Activated CD4-positive, alpha-beta T cell treated with anti-CD3 and anti-CD28 coated beads, Interleukin-2, amount 50 U/mL, for 48 hours (primary cell): ENCODE data around the gene TAS2R19.
"Not testable (repeated sequence)": the region's sequence is repeated elsewhere in the genome, so short reads cannot be mapped to it uniquely, and the experiment has no call there.

ENCODE experiments used
- DNase-seq, 2 experiments: peaks; one replicate each; pipeline ENCODE4 v3.0.0-alpha.2; 2020

TAS2R19 gene, protein sequence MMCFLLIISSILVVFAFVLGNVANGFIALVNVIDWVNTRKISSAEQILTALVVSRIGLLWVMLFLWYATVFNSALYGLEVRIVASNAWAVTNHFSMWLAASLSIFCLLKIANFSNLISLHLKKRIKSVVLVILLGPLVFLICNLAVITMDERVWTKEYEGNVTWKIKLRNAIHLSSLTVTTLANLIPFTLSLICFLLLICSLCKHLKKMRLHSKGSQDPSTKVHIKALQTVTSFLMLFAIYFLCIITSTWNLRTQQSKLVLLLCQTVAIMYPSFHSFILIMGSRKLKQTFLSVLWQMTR

DNA sequence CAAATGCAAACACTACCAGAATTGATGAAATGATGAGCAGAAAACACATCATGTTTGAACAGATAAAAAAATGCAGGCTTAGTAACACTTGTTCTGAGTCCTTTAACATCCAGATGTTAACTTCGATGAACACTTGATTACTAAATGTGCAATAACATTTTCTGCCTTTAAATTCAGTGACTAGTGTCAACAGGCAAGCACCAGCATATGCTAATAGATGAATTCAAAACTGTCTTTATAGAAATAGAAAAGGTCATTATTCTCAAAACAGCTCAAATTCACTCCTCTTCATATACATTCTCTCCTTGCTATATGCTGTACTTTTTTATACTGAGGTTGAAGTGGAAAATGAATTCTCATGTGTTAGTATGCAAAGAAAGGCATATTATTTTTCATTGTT lies at the start of gene TAS2R19:
TSS of gene TAS2R19 (minus strand) at position 101 of the 400 bp plus-strand sequence. CDS start at position 52, 49 bp downstream.
- DNase-seq = no peak

- no peak for DNase-seq
These were observed 49.0 kb upstream of the TAS2R19 start for GRCh38 chr12:11071414-11071813.

- DNase-seq = no peak
These were observed 48.6 kb upstream of the TAS2R19 start for GRCh38 chr12:11070999-11071398.

- no peak for DNase-seq
These were observed 47.5 kb upstream of the TAS2R19 start for GRCh38 chr12:11069854-11070365.

DNA sequence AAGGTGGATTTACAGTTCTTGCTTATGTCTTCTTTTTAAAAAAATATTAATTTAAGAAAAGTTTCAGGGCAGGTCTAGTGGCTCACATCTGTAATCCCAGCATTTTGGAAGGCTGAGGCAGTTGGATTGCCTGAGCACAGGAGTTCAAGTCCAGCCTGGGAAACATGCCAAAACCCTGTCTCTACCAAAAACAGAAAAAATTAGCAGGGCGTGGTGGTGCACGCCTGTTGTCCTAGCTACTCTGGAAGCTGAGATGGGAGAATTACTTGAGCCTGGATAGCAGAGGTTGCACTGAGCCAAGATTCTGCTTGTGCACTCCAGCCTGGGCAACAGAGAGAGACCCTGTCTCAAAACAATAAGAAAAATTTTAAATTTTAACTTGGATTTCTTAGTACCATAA lies 45.1 kb upstream of the TAS2R19 start:
- DNase-seq = no peak

DNA sequence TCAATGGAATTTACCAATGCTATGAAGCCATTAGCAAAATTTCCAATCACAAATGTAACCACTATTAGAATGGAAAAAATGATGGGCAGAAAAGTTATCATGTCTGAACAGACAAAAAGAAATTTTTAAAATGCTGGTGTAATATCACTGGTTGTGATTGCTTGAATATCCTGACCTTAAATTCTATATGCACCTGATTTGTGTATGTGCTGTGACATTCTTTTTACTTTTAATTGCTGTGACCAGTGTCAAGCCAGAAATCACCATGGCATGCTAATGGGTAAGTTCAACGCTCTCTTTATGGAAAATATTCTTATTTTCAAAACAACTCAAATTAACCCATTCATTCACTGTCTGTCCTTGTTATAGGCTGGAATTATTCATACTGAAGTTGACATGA lies 39.8 kb upstream of the TAS2R19 start, which contains the start of gene TAS2R46:
TSS of gene TAS2R46 (minus strand) at position 101 of the 400 bp plus-strand sequence. CDS start at position 101, 0 bp downstream.
- not testable (repeated sequence) for DNase-seq

DNA sequence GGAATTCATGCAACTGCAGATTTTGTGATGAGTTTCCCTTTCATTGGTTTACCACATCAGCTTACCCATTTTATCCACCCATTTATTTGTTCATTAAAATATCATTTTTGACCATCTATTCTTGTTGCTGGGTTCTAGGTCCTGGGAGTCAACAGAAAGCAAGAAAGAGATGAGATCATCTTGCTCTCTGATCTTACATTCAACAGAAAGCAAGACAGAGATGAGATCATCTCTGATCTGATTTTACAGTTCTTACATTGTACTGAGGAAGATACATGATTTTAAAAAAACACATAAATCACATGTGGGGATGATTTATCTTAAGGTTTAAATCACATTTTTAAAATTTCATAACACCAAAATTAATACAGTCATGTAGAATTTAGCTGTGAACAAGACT lies 37.4 kb upstream of the TAS2R19 start:
- no peak for DNase-seq

GRCh38 chr12:11059041-11059440 lies 36.6 kb upstream of the TAS2R19 start:
- no peak for DNase-seq

GRCh38 chr12:11055306-11055705 lies 32.9 kb upstream of the TAS2R19 start:
- no peak for DNase-seq

GRCh38 chr12:11049806-11050531 lies 27.5 kb upstream of the TAS2R19 start:
- DNase-seq = not testable (repeated sequence)

GRCh38 chr12:11041366-11041765 lies 18.9 kb upstream of the TAS2R19 start:
- DNase-seq = not testable (repeated sequence)

DNA sequence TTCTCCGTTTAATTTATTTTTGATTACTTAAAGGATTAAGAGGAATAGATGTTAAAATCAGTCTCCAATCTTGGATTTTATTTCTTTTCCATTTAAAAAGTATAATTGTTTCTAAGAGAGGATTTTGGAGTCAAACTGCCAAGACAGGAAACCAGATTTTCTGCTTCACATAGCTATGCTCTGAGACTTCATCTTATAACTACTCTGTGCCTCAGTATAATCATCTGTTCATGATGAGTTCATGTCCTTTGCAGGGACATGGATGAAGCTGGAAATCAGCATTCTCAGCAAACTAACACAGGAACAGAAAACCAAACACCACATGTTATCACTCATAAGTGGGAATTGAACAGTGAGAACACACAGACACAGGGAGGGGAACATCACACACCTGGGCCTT lies 17.7 kb upstream of the TAS2R19 start:
- no peak for DNase-seq

DNA sequence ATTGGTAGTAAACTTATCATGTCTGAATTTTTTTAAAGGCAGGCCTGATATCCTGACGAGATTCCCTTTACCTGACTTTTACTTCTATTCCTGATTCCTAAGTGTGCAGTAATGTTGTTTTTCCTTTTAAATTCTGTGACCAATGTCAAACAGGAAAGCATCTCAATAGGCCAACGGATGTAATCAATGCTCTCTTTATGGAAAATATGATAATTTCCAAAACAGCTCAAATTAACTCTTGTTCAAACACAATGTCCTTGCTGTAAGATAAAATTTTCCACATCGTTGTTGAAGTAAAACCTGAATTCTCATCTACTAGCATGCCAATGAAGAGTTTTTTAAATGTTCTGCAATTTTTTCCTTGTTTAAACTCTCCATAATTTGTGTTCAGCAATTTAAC lies 16.8 kb upstream of the TAS2R19 start:
- DNase-seq = no peak

- not testable (repeated sequence) for DNase-seq
These were observed 11.5 kb upstream of the TAS2R19 start for GRCh38 chr12:11033959-11034358.

GRCh38 chr12:11031307-11031706 lies 8.9 kb upstream of the TAS2R19 start, which contains the start of gene TAS2R31:
Gene TAS2R31 (minus strand): TSS chr12:11031407. CDS start chr12:11031335, 72 bp downstream.
- DNase-seq = no peak

DNA sequence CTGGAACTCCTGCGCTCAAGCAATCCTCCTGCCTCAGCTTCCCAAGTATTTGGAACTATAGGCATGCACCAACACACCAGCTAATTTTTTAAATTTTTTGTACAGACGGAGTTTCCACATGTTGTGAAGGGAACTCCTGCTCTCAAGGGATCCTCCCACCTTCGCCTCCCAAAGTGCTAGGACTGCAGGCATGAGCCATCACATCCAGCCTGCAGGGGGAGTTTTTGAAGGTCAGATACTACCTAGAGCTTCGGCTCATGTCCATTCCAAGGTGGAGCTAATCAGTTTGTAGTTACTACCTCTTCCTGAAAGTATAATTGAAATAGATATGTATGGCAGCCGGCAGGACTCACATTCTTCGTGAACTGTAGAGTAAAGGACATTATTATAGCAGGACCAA lies 3.7 kb upstream of the TAS2R19 start:
- DNase-seq = no peak

DNA sequence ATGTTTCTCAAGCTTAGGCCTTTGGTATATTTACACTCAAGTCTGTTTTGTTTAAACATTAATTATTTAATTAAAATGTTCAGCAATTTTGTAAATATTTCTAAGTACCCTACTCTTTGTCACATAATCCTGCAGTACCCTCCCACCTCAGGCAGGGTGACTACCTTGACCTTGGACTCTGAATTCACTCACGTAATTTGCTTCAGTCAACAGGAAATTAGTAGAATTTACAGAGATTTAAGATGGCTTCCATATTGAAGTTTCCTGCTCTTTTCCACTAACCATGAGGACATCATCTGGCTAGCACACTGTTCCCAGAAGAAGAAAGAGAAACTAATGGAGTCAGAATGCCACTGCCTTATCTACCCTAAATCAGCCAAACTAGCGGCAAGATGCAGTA lies 967 bp upstream of the TAS2R19 start:
- DNase-seq = no peak

GRCh38 chr12:11016937-11017336 lies 5.5 kb downstream of the TAS2R19 start:
- no peak for DNase-seq

DNA sequence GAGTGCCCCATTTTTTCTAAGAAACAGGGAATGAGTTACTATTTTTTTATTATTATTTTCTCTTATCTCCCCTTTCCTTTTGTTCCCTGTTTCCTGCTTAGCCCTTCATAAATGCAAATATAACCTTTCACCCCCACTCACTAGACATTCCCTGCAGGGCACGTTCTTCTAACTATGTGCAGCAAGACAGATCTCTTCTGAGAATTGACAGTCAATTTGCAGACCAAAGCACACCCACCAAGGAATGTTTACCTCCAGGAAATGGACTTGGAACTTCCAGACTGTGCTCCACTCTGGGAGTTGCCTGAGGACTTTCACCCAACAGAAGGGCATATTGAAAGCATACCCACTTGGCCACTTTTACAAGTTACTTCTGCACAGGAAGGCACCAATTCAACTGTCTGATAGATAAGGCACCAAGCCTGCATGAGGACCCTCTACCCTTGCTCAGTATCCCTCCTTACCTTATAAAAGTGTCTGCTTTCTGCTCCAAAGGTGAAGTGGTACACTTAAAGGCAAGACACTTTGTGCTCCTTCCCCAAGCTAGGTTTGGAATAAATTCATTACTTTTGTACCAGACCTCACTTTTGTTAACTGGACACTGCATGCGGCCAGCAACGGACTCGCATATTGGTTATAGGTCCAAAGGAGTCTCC lies 6.5 kb downstream of the TAS2R19 start:
- no peak for DNase-seq

GRCh38 chr12:11014234-11014633 lies 8.2 kb downstream of the TAS2R19 start:
- no peak for DNase-seq

DNA sequence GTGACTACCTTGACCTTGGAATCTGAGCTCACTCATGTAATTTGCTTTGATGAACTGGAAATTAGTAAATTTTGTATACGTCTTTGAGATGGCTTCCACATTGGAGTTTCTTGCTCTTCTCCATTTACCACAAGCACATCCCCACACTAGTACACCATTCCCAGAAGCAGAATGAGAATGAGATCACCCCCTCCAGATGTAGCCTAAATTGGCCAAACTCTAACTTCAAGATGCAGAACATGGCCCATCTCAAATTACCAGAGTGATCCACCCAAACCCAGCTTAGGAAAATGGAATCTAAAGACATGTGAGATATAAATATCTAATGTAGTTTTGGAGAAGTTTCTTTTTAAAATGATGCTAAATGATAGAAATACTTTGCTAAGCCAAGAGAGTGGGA lies 14.8 kb downstream of the TAS2R19 start:
- DNase-seq = no peak

- no peak for DNase-seq
These were observed 24.2 kb downstream of the TAS2R19 start, which contains the start of gene TAS2R20 for GRCh38 chr12:10998204-10998603. Gene TAS2R20 (minus strand): TSS chr12:10998304. CDS start chr12:10997875, 429 bp downstream.

GRCh38 chr12:10994307-10994706 lies 28.1 kb downstream of the TAS2R19 start:
- no peak for DNase-seq
